ENCODE data around the gene EIF4EBP2.

EIF4EBP2 gene, protein sequence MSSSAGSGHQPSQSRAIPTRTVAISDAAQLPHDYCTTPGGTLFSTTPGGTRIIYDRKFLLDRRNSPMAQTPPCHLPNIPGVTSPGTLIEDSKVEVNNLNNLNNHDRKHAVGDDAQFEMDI

GRCh38 chr10:70404036-70404786 is at the start of gene EIF4EBP2:
EIF4EBP2 (plus strand) TSS chr10:70404145; CDS start chr10:70404402, 257 bp downstream.
- peak; percentile 56 to 75 for DNase-seq

DNA sequence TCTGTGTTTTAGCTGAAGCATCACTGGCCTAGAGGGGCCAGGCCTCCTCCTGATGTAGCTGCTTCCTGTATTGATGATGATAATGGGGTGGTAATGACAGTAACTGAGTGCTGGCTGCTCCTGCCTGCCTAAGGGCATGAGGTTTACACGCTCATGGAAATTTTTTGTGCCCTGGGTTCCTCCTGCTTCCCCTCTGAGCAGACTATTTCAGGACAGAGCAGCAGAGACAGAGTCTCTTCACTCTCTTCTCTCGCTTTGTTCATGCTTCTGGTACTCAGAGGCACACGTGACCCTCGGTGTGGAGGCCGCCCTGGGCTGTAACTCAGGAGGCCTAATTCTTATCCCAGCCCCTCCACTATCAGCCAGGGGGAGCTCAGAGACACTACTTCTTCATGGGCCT is 49.4 kb upstream of the EIF4EBP2 start:
- no peak for DNase-seq

DNA sequence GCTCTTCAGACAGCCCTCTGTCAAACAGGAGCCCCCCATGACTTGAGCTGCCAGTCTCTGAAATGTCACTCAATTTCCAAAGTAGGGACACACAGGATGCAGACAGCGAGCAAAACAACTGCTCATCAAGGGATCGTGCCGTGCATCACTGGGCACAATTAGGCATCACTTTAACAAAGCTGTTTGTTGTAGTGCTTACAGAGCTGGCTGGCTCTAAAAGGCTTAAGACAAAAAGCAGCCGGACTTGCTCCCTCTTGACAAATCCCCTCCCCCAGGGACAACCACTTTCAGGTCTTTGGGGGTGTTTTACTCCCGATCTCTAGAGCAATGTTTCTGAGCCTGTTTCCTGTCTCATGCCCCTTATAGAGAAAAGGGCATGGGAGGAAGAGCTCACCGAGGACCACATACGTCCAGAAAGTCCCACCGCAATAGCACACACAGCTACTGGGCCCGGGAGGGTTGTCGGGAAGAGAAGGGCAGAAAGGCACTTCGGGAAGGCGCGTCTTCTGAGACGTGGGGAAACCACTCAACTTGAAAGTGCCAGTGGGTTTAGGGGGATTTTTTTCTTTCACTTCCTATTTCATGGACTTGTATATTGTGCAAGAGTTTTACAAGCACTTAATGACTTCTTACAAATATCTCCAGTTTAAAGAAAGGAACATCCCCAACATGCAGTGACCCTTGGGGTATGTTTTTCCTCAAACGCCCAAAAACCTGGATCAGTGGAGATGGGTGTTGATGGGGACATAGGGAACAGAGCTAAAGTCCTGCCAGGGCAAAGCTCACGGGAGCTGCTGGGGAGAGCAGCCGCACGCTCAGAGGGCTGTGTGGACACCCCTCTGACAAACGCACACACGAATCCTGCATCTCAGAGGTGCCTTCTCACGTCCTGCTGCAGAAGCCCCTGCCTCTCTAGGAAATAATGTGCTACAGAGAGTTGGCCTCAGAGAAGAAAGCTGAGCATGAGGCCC is 48.6 kb upstream of the EIF4EBP2 start:
- DNase-seq = peak in 1 of 2 experiments; percentile 1

GRCh38 chr10:70357565-70357964 is 46.4 kb upstream of the EIF4EBP2 start:
- DNase-seq = no peak

- DNase-seq = no peak
These were observed 45.5 kb upstream of the EIF4EBP2 start for GRCh38 chr10:70358446-70358845.

GRCh38 chr10:70359017-70359550 is 44.9 kb upstream of the EIF4EBP2 start:
- no peak for DNase-seq

DNA sequence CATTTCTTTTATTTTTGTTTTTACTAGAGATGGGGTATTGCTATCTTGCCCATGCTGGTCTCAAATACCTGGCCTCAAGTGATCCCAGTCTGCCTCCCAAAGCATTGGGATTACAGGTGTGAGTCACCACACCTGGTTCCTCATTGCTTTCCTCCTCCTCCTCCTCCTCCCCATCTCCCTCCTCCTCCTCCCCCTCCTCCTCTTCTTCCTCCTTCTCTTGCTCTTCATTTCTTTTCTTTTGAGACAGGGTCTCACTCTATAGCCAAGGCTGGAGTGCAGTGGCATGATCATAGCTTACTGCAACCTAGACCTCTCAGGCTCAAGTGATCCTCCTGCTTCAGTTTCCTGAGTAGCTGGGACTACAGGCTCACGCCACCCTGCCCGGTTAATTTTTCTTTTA is 43.7 kb upstream of the EIF4EBP2 start:
- DNase-seq = no peak

DNA sequence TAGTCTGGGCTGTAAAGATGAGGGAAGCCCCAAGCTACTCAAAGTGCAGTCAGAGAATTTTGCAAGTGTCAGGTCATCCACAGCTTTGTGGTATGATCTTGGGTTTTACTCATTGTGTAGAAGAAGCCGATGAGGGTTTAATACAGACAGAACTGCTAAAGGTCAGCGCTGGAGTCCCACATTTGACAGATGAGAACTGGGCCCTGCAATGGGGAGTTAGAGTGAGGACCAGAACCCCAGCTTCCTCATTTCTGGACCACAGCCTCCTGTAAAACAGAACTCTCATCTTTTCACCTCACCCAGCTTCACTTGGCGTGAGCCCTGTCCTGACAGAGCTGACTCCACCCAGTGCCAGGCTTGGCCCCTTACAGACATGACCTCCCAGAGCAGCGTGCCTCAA is 41.6 kb upstream of the EIF4EBP2 start:
- DNase-seq = no peak

DNA sequence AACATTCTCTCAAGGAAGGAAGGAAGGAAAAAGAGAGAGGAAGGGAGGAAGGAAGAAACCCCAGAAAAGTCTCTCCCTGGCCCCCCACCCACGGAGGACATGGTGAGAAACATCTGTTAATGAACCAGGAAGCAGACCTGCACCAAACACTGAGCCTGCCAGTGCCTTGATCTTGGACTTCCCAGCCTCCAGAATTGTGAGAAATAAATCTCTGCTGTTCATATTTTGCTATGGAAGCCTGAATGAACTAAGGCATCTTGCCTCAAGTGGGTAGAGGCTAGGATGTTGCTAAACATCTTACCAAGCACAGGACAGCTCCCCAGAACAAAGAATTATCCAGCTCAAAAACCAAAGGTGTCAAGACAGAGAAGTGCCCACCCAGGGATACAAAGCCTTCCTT is 40.7 kb upstream of the EIF4EBP2 start:
- no peak for DNase-seq

GRCh38 chr10:70363971-70364771 is 39.8 kb upstream of the EIF4EBP2 start:
- peak in 1 of 2 experiments; percentile 41 for DNase-seq

DNA sequence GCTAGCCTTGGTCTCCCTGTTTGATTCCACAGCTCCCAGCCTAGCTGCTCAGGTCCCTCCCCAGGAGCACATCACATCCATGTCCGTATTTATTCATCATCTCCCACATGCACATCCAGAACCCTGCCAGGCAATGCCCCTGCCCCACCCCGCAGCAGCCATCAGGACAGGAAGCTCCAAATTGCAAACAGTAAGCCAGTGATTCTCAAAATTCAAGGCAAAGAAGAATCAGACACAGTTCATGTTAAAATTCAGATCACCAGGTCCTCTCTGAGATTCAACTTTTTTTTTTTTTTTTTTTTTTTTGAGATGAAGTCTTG is 39.2 kb upstream of the EIF4EBP2 start:
- DNase-seq = no peak

DNA sequence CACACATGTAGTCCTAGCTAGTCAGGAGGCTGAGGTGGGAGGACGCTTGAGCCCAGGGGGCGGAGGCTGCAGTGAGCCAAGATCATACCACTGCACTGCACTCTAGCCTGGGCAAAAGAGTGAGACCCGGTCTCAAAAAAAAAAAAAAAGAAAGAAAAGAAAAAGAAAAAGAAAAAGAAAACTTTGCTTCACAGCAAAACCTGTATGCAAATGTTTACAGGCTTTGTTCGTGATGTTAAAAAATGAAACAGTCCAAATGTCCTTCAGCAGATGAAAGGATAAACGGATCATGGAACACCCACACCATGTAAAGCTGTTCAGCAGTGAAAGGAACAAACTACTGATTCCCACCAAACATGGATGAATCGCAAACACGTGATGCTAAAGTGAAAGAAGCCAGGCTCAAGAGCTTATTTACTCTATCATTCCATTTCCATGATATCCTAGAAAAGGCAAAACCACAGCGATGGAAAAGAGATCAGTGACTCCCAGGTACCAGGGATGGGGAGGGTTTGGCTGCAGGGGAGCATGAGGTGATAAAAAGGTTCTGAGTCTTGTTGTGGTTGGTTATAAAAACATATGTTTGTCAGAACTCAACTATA is 36.6 kb upstream of the EIF4EBP2 start:
- no peak for DNase-seq

DNA sequence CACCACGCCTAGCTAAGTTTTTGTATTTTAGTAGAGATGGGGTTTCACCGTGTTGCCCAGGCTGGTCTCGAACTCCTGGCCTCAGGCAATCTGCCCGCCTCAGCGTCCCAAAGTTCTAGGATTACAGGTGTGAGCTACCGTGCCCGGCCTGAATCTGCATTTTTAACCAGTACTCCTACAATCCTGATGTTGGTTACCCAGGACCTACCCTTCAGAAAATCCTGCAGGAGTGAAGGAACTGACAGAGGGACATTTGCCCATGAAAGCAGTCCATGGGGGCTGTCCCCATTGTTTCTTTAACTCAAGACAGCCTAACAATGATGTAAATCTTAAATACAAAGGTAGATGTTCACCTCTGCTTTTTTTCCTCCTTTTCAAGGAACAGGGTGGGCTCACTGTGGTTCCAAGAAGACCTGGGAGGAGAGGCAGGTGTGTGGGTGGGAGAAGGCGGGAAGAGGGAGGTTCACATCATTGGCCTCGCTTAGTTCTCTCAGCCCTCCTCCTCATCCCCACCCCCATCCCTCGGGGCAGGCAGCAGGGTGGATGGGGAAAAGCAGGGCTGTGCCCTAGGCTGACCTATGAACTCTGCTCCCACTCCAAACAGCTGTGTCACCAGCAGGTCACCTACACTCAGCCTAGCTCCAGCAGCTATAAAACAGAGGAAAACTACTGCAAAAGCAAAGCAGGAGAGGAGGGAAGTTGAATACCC is 35.0 kb upstream of the EIF4EBP2 start:
- no peak for DNase-seq

- no peak for DNase-seq
These were observed 34.4 kb upstream of the EIF4EBP2 start for GRCh38 chr10:70369498-70370018.

GRCh38 chr10:70370766-70371165 is 33.2 kb upstream of the EIF4EBP2 start:
- DNase-seq = no peak

- no peak for DNase-seq
These were observed 32.1 kb upstream of the EIF4EBP2 start for GRCh38 chr10:70371846-70372245.

DNA sequence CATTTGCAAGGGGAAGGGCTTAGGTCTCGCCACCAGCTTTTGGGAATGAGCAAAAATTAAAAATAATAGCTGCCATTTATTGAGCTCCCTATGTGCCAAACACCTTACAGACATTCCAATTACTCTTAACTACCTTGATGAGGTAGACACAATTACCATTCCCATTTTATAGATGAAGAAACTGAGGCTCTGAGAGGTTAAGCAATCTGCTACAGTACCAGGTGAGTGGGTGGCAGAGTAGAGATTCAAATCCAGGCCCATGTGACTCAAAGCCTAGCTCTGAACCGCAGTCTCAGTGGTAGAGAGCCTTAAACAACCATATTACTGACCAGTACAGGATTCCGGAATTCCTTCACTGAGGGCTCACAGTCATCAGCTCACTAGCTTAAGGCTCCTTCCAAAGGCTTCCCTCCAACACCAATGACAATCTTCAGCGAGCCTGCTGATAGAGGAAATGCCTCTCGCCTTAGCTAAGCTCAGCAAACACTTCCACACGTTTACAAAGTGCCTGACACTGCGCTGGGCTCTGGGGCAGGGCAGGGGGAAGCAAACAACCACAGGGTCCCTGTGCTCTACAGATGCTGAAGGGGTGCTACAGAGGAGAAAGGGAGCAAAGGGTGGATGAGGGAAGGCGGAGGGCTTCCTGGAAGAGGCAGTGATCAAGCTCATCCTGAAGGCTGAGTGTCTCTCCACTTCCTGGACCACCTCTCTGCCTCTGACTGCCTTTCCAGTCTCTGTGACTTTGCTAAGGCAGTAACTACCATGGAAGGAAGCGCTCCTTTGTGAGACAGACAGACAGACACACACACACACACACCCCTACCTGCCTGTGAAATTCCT is 28.9 kb upstream of the EIF4EBP2 start:
- no peak for DNase-seq

DNA sequence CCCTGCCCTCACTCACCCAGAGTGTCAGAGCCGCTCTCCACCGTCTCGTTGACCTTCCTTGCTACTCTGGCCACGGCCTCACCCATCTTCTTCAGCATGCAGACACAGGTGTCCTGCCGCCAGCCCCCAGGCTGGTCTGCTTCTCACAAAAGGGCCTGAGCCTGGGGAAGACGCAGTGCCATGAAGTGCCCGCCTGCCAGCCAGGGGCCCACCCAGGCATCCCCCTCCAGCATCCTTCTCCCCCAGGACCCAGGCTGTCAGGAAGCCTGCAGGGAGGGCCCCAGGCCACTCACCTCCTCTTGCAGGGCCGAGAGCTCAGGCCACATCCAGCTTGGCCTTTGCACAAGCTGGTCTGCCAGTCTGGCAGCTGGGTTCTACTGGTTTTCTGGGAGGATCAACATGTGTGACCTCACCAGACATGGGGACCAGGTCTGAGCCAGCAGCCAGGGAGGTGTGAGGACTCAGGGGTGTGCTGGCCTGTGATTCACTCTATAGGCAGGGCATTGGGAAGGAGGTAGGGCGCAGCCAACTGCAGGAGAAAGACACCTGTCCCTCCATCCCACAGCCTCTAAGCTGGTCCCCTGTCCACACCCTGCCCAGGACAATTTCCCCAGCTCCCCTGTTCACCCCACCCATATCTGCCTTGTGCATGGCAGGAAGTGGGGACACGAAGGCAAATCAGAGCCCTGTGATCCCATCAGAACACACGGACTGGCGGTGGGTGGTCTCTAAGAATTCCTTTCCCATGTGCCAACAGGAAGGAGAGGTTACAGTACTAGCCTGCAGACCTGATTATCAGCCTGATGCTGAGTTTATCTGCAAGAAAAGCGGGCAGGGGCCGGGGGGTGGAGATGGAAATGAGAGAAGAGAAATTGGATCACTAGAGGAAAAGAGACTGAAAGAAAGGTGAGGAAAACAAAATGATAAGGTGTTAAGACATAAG is 27.2 kb upstream of the EIF4EBP2 start:
- no peak for DNase-seq

GRCh38 chr10:70378122-70378521 is 25.8 kb upstream of the EIF4EBP2 start:
- DNase-seq = peak in 1 of 2 experiments; percentile 11
